Fibroblast of the aortic adventitia (primary cell): ENCODE measurements around the gene COPE. TPM values are rescaled to one million over a fixed set of nuclear protein-coding genes. Genes with fewer than 3 reads are reported as not detected.
"Not testable (repeated sequence)": the region's sequence is repeated elsewhere in the genome, so short reads cannot be mapped to it uniquely, and the experiment has no call there.

Source experiments
- DNase-seq: peaks from one replicate; pipeline ENCODE4 v3.0.0-alpha.2; 2010; ENCODE audit warnings: low read depth
- H3K4me3 ChIP-seq: 2 replicates; pipeline ENCODE4 v1.5.1; 2011; ENCODE audit warnings: low read depth, mild to moderate bottlenecking, control low read depth, low read length, moderate library complexity
- total RNA-seq: library from RNA; depleted of rRNA; stranded (reverse); fragments of >200 nt; gene quantifications from 2 replicates; pipeline ENCODE4 v1.2.3, GENCODE V29; 2012; ENCODE audit warnings: low replicate concordance
- TF ChIP-seq, protein P1 (sequence below): IDR thresholded peaks from 2 replicates; pipeline ENCODE4 v1.5.1; 2011; ENCODE audit warnings: mild to moderate bottlenecking, low read length, control low read depth, inconsistent platforms; ENCODE audit not compliant: insufficient read depth

COPE gene
- total RNA-seq, 1 donor = 172 TPM

DNA sequence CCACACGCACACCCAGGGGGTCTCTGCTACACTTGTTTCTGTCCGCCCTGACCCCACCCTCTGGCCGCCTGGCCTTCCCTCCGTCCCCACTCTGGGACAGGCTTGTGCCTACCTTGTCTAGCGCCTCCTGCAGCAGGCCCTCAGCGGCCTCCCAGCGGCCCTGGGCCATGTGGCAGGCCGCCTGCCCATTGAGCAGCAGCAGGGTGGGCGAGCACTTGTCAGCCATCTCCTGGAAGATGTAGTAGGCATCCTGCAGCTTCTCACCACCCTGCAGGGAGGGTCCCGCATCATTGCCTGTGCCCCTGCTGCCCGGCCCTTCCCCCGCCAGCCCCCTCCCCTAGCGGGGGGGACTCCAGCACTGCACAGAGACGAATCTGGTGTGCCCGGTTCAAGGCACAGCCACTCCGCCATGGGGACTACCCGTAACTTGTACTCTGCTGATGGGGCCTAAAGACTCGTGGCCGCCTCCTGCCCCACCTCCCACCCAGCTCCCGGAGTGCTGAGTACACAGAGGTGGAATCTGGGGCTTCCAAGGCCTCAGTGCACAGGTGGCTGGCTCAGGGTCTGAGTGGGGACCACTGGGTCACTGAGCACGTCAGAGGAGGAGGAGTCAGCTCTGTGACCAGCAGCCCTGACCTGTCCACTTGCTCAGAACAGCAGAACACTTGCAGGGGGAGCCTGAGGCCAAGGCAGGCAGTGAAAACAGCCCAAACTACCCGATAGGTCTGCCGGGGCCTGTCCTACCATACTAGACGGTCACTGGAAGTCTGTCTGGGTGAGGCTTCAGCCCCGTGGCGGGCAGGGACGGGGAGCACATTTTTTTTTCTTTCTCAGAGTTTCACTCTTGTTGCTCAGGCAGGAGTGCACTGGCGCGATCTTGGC is 15.8 kb downstream of the COPE start:
- TF ChIP-seq, protein P1, sequence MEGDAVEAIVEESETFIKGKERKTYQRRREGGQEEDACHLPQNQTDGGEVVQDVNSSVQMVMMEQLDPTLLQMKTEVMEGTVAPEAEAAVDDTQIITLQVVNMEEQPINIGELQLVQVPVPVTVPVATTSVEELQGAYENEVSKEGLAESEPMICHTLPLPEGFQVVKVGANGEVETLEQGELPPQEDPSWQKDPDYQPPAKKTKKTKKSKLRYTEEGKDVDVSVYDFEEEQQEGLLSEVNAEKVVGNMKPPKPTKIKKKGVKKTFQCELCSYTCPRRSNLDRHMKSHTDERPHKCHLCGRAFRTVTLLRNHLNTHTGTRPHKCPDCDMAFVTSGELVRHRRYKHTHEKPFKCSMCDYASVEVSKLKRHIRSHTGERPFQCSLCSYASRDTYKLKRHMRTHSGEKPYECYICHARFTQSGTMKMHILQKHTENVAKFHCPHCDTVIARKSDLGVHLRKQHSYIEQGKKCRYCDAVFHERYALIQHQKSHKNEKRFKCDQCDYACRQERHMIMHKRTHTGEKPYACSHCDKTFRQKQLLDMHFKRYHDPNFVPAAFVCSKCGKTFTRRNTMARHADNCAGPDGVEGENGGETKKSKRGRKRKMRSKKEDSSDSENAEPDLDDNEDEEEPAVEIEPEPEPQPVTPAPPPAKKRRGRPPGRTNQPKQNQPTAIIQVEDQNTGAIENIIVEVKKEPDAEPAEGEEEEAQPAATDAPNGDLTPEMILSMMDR = no peak
- H3K4me3 ChIP-seq = no peak overlapping the region
- DNase-seq = no peak

DNA sequence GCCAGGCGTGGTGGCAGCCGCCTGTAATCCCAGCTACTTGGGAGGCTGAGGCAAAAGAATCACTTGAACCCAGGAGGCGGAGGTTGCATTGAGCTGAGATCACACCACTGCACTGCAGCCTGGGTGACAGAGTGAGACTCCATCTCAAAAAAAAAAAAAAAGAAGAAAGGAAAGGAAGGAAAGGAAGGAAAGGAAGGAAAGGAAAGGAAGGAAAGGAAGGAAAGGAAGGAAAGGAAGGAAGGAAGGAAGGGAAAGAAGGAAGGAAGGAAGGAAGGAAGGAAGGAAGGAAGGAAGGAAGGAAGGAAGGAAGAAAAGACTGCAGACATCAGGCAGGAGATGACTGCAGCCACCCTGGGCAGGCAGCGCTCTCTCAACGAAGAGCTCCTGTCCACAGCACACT is 16.7 kb downstream of the COPE start:
- DNase-seq, H3K4me3 ChIP-seq: not testable (repeated sequence)

DNA sequence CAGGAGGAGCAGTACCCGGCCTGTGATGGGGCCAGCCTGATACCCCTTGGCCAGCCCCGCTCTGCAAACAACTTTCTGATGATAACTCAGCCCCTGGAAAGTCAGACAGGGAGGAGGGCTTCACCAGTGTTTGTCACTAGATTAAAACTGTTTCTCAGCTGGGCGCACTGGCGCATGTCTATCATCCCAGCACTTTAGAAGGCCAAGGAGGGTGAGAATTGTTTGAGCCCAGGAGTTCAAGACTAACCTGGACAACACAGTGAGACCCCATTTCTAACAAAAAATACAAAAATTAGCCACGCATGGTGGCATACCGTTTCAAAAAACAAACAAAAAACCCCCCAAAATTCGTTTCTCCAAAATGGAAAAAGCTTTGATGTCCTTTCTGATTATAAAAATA is 17.7 kb downstream of the COPE start:
- no peak overlapping the region for H3K4me3 ChIP-seq
- no peak for DNase-seq
- TF ChIP-seq, protein P1 = no peak

DNA sequence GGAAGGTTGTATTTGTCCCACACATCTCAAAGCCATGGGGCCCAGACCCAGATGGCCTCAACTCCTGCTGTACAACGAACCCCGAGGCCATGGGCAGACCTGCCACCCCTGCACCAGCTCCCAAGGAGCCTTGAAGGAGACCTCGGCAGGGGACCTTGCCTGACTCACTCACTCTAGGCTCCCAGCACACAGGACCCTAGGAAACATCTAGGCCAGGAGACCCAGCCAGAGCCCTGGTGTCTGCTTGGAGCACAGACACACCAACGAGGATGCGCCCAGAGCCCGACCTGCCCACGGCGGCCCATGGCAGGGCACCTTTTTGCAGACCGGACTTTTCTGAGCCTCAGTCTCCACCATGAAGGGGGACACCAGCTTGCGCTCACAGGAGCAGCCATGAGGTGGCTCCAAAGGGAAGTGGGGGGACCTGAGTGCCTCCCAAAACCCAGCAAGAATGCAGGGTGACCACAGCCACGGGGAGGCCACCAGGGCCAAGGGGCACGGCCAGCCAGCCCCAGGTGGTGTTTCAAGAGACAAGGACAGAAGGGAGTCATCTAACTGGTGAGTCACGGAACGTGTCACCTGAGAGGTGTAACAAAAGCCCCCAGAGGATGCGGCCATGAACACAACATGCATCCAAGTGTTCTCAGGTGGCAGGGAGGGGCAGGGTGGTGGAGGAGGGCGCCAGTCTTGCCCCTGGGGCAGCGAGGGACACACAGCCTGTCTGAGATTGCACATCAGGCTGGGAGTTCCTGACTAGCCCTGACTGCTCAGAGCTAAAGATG is 18.3 kb downstream of the COPE start:
- no peak for DNase-seq
- TF ChIP-seq, protein P1 = no peak
- no peak overlapping the region for H3K4me3 ChIP-seq

DNA sequence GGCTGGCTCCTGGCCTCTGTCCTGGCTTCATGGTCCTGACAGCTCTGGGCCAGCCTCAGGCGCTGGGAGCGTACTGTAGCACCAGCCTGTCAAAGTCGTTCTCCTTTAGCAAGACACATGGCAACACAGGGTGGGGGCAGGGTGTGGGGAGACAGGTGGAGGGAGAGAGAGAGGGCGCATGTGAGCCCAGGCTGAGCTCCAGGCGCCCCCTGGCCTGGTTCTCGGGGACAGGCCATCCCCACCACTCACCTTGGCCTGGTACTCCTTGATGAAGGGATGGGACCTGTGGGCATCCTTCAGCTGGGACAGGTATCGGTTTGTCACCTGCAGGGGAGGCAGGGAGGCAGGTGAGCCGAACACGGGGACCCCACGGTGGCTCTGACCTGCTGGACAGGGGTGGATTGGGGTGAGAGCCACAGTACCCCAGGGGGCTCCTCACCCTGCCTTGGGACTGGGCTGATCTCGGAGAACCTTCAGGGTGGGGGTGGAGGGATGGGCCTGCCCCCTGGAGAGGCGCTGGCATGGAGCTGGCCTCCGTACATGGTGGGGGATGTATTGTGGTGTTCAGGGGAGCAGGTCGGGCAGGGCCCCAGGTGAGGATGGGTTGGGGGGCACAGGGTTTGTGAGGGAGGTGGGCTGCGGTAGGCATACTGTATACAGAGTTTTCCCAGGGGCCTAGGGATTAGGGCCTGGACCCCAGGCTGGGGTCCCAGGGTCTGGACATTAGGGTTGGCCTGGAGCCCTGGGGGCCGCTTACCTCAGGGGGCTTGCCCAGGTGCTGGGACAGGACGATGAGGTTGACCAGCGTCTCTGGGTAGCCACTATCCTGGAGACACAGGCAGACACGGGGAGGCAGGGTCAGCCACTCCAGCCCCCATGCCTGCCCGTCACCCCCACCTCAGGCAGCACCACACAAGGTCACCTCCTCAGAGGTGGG is 19.3 kb downstream of the COPE start:
- TF ChIP-seq, protein P1 = no peak

DNA sequence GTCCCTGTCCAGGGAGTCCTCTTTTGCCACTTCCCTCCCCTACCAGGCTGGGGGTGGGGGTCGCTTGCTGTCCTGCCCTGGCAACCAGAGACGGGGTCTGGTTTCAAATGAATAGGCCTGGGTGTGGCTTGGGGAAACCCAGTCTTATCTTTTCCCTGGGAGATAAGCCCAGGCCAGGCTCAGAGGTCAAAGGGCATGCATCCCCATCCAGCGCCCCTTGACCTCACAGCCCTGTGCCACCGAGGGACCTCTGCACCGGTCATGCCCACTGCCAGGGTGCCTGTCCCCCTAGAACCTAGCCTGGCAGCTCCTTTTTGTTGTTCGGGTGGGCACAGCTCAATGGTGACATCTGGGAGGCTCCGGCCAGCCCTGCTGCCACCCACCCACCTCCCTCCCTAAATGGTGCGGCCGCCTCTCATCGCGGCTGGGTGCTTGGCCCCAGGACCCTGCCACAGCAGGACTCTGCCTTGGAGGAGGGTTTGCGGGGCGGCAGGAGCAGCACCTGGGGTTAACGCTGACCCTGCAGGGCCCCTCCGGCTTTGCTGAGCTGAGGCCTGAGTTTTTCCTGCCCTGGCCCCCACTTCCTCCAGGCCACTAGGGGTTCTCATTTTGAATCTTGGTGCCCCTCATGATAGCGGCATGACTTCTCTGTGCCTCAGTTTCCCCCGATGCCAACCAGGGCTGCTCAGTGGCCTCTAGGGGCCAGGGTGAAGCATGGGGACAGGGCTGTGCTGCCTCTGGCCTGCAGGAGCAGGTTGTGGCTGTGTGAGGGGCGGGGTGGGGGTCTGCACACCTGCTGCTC is 20.4 kb downstream of the COPE start:
- TF ChIP-seq, protein P1 = no peak
- no peak for DNase-seq
- no peak overlapping the region for H3K4me3 ChIP-seq

More for the DNA sequence above, 19.3 kb downstream of the COPE start:
- DNase-seq = no peak
- no peak overlapping the region for H3K4me3 ChIP-seq
